Measurements from ENCODE around the gene FER1L5.

Gene FER1L5

DNA sequence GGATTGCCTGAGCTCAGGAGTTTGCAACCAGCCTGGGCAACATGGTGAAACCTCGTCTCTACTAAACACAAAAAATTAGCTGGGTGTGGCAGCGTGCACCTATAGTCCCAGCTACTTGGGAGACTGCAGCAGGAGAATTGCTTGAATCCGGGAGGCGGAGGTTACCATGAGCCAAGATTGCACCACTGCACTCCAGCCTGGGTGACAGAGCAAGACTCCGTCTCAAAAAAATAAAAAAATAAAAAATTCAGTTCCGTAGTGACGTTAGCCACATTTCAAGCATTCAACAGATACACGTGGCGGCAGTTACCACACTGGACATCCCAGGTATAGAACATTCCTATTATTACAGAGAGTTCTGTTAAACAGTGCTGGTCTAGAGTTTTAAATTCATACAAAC is 8.9 kb upstream of the FER1L5 start:
- DNase-seq (ENCODE audit: low spot score): no peak
- TF ChIP-seq, protein P1, sequence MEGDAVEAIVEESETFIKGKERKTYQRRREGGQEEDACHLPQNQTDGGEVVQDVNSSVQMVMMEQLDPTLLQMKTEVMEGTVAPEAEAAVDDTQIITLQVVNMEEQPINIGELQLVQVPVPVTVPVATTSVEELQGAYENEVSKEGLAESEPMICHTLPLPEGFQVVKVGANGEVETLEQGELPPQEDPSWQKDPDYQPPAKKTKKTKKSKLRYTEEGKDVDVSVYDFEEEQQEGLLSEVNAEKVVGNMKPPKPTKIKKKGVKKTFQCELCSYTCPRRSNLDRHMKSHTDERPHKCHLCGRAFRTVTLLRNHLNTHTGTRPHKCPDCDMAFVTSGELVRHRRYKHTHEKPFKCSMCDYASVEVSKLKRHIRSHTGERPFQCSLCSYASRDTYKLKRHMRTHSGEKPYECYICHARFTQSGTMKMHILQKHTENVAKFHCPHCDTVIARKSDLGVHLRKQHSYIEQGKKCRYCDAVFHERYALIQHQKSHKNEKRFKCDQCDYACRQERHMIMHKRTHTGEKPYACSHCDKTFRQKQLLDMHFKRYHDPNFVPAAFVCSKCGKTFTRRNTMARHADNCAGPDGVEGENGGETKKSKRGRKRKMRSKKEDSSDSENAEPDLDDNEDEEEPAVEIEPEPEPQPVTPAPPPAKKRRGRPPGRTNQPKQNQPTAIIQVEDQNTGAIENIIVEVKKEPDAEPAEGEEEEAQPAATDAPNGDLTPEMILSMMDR (IDR thresholded peaks at IDR 0.05; ENCODE audit: borderline replicate concordance, control extremely low read depth, extremely low read depth, insufficient read depth, missing control alignments): no peak
- in situ Hi-C loops (cut with MboI; ENCODE audit: low sequenced_read_pairs, unreplicated experiment): no loop called here

DNA sequence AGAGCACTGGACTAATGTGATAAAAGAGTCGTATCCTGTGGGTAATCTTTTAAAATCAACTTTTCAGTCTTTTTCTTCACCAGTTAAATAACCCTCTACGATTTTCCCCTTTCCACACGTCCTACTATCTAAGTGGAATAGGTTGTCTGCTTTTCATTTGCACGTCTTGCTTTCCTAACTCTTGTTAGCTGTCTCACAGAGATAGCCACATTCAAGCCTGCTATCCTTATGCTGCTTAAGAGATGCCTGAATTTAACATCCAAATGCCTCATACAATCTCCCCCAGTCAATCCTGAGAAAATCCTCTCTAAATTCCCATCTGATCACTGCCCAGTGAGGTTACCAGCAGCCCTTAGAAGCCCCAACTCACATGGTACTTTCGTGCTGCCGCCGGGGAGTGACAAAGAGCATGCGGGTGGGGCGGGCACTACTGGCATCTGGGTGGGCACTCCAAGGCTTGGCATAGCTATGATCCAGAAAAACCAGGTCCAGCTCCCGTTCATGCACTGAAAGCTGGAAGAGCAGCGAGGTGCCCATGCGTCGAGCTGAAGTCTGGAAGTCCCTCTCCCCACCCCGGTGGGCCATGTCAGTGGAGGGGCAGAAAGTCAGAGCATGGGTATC is 5.9 kb upstream of the FER1L5 start:
- no peak for DNase-seq (ENCODE audit: low spot score)
- TF ChIP-seq, protein P1 (IDR thresholded peaks at IDR 0.05; ENCODE audit: borderline replicate concordance, control extremely low read depth, extremely low read depth, insufficient read depth, missing control alignments): no peak
- in situ Hi-C loops (cut with MboI; ENCODE audit: low sequenced_read_pairs, unreplicated experiment): no loop called here

DNA sequence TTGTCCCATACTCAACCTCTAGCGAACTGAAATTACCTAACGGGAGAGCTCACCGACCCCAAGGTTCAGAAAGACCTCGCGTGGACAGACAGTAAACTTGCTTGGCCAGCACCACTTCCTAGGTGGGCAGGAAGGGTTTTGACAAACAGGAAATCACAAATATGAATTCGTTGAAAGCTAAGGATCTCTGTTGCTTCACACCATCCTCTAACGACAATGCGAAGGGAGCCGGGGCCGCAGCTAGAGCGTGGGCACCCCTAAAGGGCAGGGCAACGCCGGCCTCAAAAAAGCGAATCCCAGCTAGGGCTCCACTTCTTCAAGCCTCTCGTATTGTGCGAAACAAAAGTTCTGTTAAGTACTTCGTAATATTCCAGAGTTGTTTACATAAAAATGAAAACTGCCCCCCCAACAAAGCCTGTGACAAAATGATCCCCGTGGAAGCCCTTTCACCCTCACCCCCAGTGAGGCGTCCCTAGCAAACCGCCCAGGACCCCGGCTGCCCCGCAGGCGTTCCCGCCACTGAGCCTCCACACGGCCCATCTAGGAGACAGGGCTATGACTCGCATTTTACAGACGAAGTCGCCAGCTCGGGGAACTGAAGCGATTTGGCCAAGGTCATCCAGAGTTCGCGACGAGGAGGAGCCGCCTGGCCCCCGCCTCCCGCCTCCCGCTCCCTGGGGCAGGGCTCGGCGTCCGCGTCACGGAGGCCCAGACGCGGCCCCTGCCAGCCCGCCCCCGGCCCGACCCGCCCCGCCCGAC is 5.0 kb upstream of the FER1L5 start:
- in situ Hi-C loops (cut with MboI; ENCODE audit: low sequenced_read_pairs, unreplicated experiment): no loop called here
- TF ChIP-seq, protein P1 (IDR thresholded peaks at IDR 0.05; ENCODE audit: borderline replicate concordance, control extremely low read depth, extremely low read depth, insufficient read depth, missing control alignments): no peak

DNA sequence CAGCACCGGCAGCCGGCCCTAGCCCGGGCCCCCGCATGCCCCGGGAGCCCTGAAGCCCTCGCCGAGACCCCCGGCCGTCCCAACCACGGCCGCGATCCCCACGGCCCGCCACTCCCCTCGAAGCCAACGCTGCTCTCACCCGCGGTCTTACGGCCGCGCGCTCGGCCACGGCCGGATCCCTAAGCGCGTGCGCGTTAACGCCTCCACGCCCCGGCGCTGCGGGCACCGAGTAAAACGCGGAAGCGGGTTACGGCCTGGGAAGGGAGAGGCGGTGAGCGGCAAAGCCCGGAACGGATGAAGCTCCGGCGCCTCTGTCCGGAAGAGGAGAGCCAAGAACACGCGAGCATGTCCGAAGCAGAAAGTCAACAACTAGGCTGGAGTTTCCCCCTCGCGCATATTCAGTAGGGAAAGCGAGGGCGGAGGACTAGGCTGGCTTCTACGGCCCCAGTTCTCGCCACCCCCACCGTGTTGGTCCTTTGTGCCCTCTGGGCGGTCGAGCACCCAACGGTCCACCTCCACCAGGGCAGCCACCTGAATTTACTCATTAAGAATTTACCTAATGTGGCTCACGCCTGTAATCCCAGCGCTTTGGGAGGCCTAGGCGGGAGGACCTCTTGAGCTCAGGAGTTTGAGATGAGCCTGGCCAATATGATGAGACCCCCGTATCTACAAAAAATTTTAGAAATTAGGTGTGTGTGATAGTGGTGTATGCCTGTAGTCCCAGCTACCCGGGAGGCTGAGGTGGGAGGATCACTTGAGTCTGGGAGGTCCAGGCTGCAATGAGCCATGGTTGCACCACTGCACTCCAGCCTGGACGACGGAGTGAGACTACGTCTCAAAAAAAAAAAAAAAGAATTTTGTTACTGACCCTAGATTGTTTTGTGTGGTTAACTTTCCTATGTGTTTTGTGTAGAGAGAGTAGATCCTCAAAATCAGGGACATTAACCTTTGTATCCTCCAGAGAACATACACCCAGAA is 4.1 kb upstream of the FER1L5 start, which contains the start of gene KANSL3:
Gene KANSL3 (minus strand): TSS at position 169 of the 978 bp plus-strand sequence. CDS start 1,177 bp downstream, outside the sequence.
- in situ Hi-C loops (cut with MboI; ENCODE audit: low sequenced_read_pairs, unreplicated experiment): no loop called here
- TF ChIP-seq, protein P1 (IDR thresholded peaks at IDR 0.05; ENCODE audit: borderline replicate concordance, control extremely low read depth, extremely low read depth, insufficient read depth, missing control alignments): no peak
- peak; percentile 90 for DNase-seq (ENCODE audit: low spot score)

More for the DNA sequence above, 5.0 kb upstream of the FER1L5 start:
- DNase-seq (ENCODE audit: low spot score): peak; percentile 89

DNA sequence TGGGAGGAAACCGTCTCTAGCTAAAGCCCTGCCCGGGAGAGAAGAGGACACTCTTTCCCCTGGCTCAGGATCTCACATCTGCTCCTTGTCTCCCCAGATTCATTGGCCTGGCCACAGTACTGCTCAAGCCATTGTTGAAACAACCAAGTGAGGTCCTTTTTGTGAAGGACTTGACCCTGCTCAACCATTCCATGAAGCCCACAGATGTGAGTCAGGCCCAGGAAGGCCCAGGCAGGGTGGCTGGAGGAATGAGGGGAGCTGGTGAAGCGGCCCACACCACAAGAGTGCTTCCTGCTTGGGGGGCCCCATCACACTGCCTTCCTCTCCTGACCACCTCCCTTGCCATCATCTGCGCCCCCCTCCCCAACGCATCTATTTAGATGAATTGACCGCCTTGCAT is 5.1 kb downstream of the FER1L5 start:
- DNase-seq (ENCODE audit: low spot score): no peak
- TF ChIP-seq, protein P1 (IDR thresholded peaks at IDR 0.05; ENCODE audit: borderline replicate concordance, control extremely low read depth, extremely low read depth, insufficient read depth, missing control alignments): no peak
- in situ Hi-C loops (cut with MboI; ENCODE audit: low sequenced_read_pairs, unreplicated experiment): no loop called here

DNA sequence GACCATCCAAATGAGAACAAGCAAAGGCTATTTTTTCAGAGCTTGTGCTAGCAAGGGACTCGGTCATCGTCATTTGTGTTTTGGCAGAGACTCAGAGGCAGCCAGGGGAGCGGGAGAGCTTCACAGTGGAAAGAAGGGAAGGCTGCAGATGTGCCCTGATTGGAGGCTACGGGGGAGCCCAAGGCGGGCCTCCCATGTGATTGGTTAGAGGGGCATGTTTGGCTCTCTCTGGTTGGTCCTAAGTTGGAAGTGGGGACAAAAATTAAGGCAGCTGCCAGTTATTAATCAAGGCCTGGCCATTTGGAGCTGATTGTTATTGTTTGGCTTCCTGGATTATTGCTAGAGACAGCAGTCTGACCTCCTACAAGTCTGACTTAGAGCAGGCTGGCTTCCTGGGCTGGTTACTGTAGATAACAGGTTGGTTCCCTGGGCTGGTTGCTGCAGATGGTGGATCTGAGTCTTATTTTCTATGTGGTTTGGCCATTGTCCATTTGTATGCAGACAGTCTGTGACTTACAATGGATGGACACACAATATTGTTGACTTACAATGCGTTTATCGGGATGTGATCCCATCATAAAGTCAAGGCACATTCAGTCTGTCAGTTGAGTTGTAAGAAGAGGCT is 5.9 kb downstream of the FER1L5 start:
- DNase-seq (ENCODE audit: low spot score): no peak
- TF ChIP-seq, protein P1 (IDR thresholded peaks at IDR 0.05; ENCODE audit: borderline replicate concordance, control extremely low read depth, extremely low read depth, insufficient read depth, missing control alignments): no peak
- in situ Hi-C loops (cut with MboI; ENCODE audit: low sequenced_read_pairs, unreplicated experiment): no loop called here
